Measurements from ENCODE around the gene NDEL1.

Gene NDEL1

GRCh38 chr17:8467527-8467926, 31.8 kb downstream of the NDEL1 start:
- H3K4me3 ChIP-seq (ENCODE audit: low read depth, low read length): no peak overlapping the region
- no peak for DNase-seq (ENCODE audit: low read depth)
- TF ChIP-seq CTCF (IDR thresholded peaks at IDR 0.05; ENCODE audit: low read depth, low read length, missing control alignments): no peak

GRCh38 chr17:8468127-8468526, 32.4 kb downstream of the NDEL1 start:
- no peak overlapping the region for H3K4me3 ChIP-seq (ENCODE audit: low read depth, low read length)
- DNase-seq (ENCODE audit: low read depth): no peak
- TF ChIP-seq CTCF (IDR thresholded peaks at IDR 0.05; ENCODE audit: low read depth, low read length, missing control alignments): no peak

GRCh38 chr17:8468980-8469379, 33.3 kb downstream of the NDEL1 start:
- no peak overlapping the region for H3K4me3 ChIP-seq (ENCODE audit: low read depth, low read length)
- DNase-seq (ENCODE audit: low read depth): no peak
- no peak for TF ChIP-seq CTCF (IDR thresholded peaks at IDR 0.05; ENCODE audit: low read depth, low read length, missing control alignments)

GRCh38 chr17:8469964-8470363, 34.3 kb downstream of the NDEL1 start:
- no peak for TF ChIP-seq CTCF (IDR thresholded peaks at IDR 0.05; ENCODE audit: low read depth, low read length, missing control alignments)
- DNase-seq (ENCODE audit: low read depth): no peak
- H3K4me3 ChIP-seq (ENCODE audit: low read depth, low read length): no peak overlapping the region

GRCh38 chr17:8470447-8471047, 34.9 kb downstream of the NDEL1 start:
- no peak for TF ChIP-seq CTCF (IDR thresholded peaks at IDR 0.05; ENCODE audit: low read depth, low read length, missing control alignments)
- no peak for DNase-seq (ENCODE audit: low read depth)

GRCh38 chr17:8472663-8473062, 37.0 kb downstream of the NDEL1 start:
- no peak for DNase-seq (ENCODE audit: low read depth)
- H3K4me3 ChIP-seq (ENCODE audit: low read depth, low read length): no peak overlapping the region
- no peak for TF ChIP-seq CTCF (IDR thresholded peaks at IDR 0.05; ENCODE audit: low read depth, low read length, missing control alignments)

More at GRCh38 chr17:8470447-8471047, 34.9 kb downstream of the NDEL1 start:
- H3K4me3 ChIP-seq (ENCODE audit: low read depth, low read length): no peak overlapping the region

- no peak for TF ChIP-seq CTCF (IDR thresholded peaks at IDR 0.05; ENCODE audit: low read depth, low read length, missing control alignments)
- no peak for DNase-seq (ENCODE audit: low read depth)
- no peak overlapping the region for H3K4me3 ChIP-seq (ENCODE audit: low read depth, low read length)
These were observed 37.9 kb downstream of the NDEL1 start for GRCh38 chr17:8473451-8474192.
